Measurements from ENCODE around the gene PCDHA1. TPM values are rescaled to one million over a fixed set of nuclear protein-coding genes. Genes with fewer than 3 reads are reported as not detected.
"Not testable (repeated sequence)": the region's sequence is repeated elsewhere in the genome, so short reads cannot be mapped to it uniquely, and the experiment has no call there.

The PCDHA1 gene
- total RNA-seq, 1 donor = not detected

GRCh38 chr5:140780512-140780911 is 5.4 kb upstream of the PCDHA1 start:
- DNase-seq (ENCODE audit: low read depth) = no peak
- H3K4me3 ChIP-seq (ENCODE audit: low read depth, low read length) = no peak overlapping the region
- no peak for TF ChIP-seq CTCF (IDR thresholded peaks at IDR 0.05; ENCODE audit: insufficient read depth, low read depth, low read length)

GRCh38 chr5:140787422-140787821 is 1.5 kb downstream of the PCDHA1 start:
- H3K4me3 ChIP-seq (ENCODE audit: low read depth, low read length); DNase-seq (ENCODE audit: low read depth): not testable (repeated sequence)

GRCh38 chr5:140787849-140788504 is 2.0 kb downstream of the PCDHA1 start:
- not testable (repeated sequence) for H3K4me3 ChIP-seq (ENCODE audit: low read depth, low read length); DNase-seq (ENCODE audit: low read depth)

- TF ChIP-seq CTCF (IDR thresholded peaks at IDR 0.05; ENCODE audit: insufficient read depth, low read depth, low read length) = no peak
- DNase-seq (ENCODE audit: low read depth) = no peak
- H3K4me3 ChIP-seq (ENCODE audit: low read depth, low read length) = no peak overlapping the region
These were observed 5.1 kb downstream of the PCDHA1 start for GRCh38 chr5:140791089-140791488.

GRCh38 chr5:140794595-140795258 is 8.8 kb downstream of the PCDHA1 start, which contains the start of gene PCDHA2:
Gene PCDHA2, plus strand, starts transcription at chr5:140794852.
- H3K4me3 ChIP-seq (ENCODE audit: low read depth, low read length) = peak within 1 kb of the TSS; percentile 25
- TF ChIP-seq CTCF (IDR thresholded peaks at IDR 0.05; ENCODE audit: insufficient read depth, low read depth, low read length) = no peak
- no peak for DNase-seq (ENCODE audit: low read depth)

GRCh38 chr5:140795259-140795641 is 9.3 kb downstream of the PCDHA1 start:
- DNase-seq (ENCODE audit: low read depth) = no peak
- peak; percentile 33 for TF ChIP-seq CTCF (IDR thresholded peaks at IDR 0.05; ENCODE audit: insufficient read depth, low read depth, low read length)

GRCh38 chr5:140796072-140796717 is 10.3 kb downstream of the PCDHA1 start:
- H3K4me3 ChIP-seq (ENCODE audit: low read depth, low read length); DNase-seq (ENCODE audit: low read depth): not testable (repeated sequence)

More at GRCh38 chr5:140795259-140795641, 9.3 kb downstream of the PCDHA1 start:
- no peak overlapping the region for H3K4me3 ChIP-seq (ENCODE audit: low read depth, low read length)

GRCh38 chr5:140796718-140797095 is 10.8 kb downstream of the PCDHA1 start:
- no peak for DNase-seq (ENCODE audit: low read depth)
- no peak for TF ChIP-seq CTCF (IDR thresholded peaks at IDR 0.05; ENCODE audit: insufficient read depth, low read depth, low read length)
- H3K4me3 ChIP-seq (ENCODE audit: low read depth, low read length) = no peak overlapping the region

All from fibroblast of villous mesenchyme (primary cell).